Lower lobe of right lung (tissue), 2 donors: ENCODE measurements around the gene WDR47. TPM values are rescaled to one million over a fixed set of nuclear protein-coding genes. Genes with fewer than 3 reads are reported as not detected.

Source experiments
- ATAC-seq, 2 donors: fragments of 200-7000 bp; cut with Tn5 transposase; one replicate each; pipeline ENCODE4 v1.9.1; 2020 to 2022; ENCODE audit warnings: mild to moderate bottlenecking in 2 of 2, moderate library complexity in 2 of 2
- DNase-seq: peaks from one replicate; pipeline ENCODE4 v3.0.0-alpha.2; 2020
- H3K27ac ChIP-seq: fragments of 200-600 bp; one replicate; pipeline ENCODE4 v1.8.0; 2022
- H3K27me3 ChIP-seq: fragments of 200-600 bp; one replicate; pipeline ENCODE4 v1.8.0; 2022; ENCODE audit warnings: low read depth
- H3K36me3 ChIP-seq: fragments of 200-600 bp; one replicate; pipeline ENCODE4 v1.8.0; 2022; ENCODE audit warnings: mild to moderate bottlenecking
- H3K4me1 ChIP-seq: fragments of 200-600 bp; one replicate; pipeline ENCODE4 v1.8.0; 2022
- H3K4me3 ChIP-seq: fragments of 200-600 bp; one replicate; pipeline ENCODE4 v1.8.0; 2022; ENCODE audit warnings: mild to moderate bottlenecking
- H3K9me3 ChIP-seq: fragments of 200-600 bp; one replicate; pipeline ENCODE4 v1.8.0; 2022
- intact Hi-C: fragments of 100-400 bp; cut with DNase I; formaldehyde crosslinking; loops from one replicate; pipeline ENCODE4 v1.11.0; 2022
- long read RNA-seq: library from polyadenylated mRNA; unstranded; transcript quantifications from one replicate; pipeline ENCODE4 v2.0.0, GENCODE V29; 2021
- total RNA-seq: library from RNA; stranded (reverse); fragmentation: NEBNext Ultra II Directional; extraction: Animal tissue kit (Norgen Biotek cat#: 25700); gene quantifications from one replicate; pipeline ENCODE4 v1.2.1, GENCODE V29; 2021
- TF ChIP-seq, protein P1 (sequence below): fragments of 200-600 bp; IDR thresholded peaks from one replicate; pipeline ENCODE4 v1.8.0; 2022; ENCODE audit warnings: antibody characterized with exemption, mild to moderate bottlenecking
- donor health status: DM: no; HTN: yes; CAD: no; lungs with severe emphysema.

Gene WDR47
- total RNA-seq: 14.3 TPM
- long read RNA-seq, full-length matches to known transcripts: 1 of 7 reads
- long read RNA-seq, partial matches to known transcripts: 3 of 7 reads
- long read RNA-seq, other reads (novel, unspliced or antisense): 3 of 7 reads

DNA sequence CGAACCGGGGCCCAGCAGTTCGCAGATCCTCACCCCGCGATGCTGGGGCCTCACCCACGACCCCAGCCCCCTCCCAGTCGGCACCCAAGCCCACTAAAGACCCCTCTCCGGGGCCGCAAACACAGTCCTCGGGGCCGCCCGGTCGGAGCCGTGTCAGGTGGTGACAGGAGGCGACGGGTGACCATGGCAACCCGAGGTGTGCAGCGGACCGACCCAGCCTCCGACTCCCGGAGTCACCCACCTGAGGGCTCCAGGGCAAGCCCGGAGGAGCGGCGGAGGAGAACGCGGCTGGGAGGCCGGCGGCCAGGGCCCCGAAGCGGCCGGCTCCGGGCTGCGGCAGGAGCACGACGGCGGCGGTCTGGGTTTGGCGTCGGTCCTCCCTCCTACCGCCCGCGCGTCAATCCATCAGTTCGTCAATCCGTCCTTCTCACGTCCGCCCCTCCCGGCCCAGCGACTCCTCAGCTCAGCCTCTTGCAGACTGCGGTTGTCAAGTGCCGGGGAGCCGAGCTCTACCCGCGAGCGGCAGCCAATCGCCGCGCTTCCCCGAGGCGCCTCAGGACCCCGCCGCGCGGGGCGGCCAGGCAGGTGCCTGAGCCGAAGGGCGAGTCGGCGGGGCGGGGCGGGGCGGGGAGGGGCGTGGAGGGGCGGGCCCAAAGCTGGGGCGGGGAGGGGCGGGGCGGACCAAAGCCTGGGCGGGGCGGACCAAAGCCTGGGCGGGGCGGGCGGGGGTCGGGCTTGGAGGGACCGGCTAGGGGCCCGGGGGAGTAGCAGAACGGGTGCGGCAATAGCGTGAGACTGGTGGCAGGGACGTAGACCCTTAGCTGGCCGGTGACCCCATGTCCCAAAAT is at the start of gene WDR47:
Gene WDR47, minus strand, starts transcription at position 482 of the 848 bp plus-strand sequence. CDS start 18,590 bp downstream, outside the sequence.
- intact Hi-C loops: no loop called here
- Histone ChIP-seq H3K9me3 (no peaks in the 10 kb centered on the region), H3K27ac (peak within 1 kb of the TSS; percentile 83), H3K4me1 (peaks cover 11% of the 10 kb centered on the region), H3K36me3 (no peaks in the 10 kb centered on the region), H3K4me3 (peak within 1 kb of the TSS; percentile 97), H3K27me3 (no peaks in the 10 kb centered on the region)
- ATAC-seq: peak; percentile 99
- peak; percentile 98 for DNase-seq
- TF ChIP-seq, protein P1, sequence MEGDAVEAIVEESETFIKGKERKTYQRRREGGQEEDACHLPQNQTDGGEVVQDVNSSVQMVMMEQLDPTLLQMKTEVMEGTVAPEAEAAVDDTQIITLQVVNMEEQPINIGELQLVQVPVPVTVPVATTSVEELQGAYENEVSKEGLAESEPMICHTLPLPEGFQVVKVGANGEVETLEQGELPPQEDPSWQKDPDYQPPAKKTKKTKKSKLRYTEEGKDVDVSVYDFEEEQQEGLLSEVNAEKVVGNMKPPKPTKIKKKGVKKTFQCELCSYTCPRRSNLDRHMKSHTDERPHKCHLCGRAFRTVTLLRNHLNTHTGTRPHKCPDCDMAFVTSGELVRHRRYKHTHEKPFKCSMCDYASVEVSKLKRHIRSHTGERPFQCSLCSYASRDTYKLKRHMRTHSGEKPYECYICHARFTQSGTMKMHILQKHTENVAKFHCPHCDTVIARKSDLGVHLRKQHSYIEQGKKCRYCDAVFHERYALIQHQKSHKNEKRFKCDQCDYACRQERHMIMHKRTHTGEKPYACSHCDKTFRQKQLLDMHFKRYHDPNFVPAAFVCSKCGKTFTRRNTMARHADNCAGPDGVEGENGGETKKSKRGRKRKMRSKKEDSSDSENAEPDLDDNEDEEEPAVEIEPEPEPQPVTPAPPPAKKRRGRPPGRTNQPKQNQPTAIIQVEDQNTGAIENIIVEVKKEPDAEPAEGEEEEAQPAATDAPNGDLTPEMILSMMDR: no peak

- Histone ChIP-seq H3K27me3 (no peaks in the 10 kb centered on the region), H3K4me1 (peaks cover 45% of the 10 kb centered on the region), H3K9me3 (no peaks in the 10 kb centered on the region), H3K36me3 (peaks cover 35% of the 10 kb centered on the region), H3K27ac (peak overlapping the region; percentile 95), H3K4me3 (peak overlapping the region; percentile 83)
- ATAC-seq (peak; percentile 75 to 85), DNase-seq (no peak)
- intact Hi-C loops: no loop called here
- TF ChIP-seq, protein P1: no peak
Observed at GRCh38 chr1:109091078-109091838, 49.4 kb upstream of the WDR47 start.

- Histone ChIP-seq H3K4me1 (peaks cover 41% of the 10 kb centered on the region), H3K36me3 (peaks cover 27% of the 10 kb centered on the region), H3K27me3 (no peaks in the 10 kb centered on the region), H3K9me3 (no peaks in the 10 kb centered on the region), H3K4me3 (peak within 1 kb of the TSS; percentile 83), H3K27ac (peak within 1 kb of the TSS; percentile 95)
- TF ChIP-seq, protein P1: no peak
- intact Hi-C loops: no loop called here
- ATAC-seq: peak; percentile 98
- peak; percentile 96 for DNase-seq
Observed at GRCh38 chr1:109090196-109091077, 48.5 kb upstream of the WDR47 start, which contains the start of gene TMEM167B. Gene TMEM167B (plus strand): TSS chr1:109090764. CDS start chr1:109090873, 109 bp downstream.

GRCh38 chr1:109089242-109090015 is 47.5 kb upstream of the WDR47 start:
- TF ChIP-seq, protein P1: peak; percentile 58
- Histone ChIP-seq H3K36me3 (peaks cover 18% of the 10 kb centered on the region), H3K9me3 (no peaks in the 10 kb centered on the region), H3K27me3 (no peaks in the 10 kb centered on the region), H3K4me1 (peaks cover 41% of the 10 kb centered on the region), H3K4me3 (peak overlapping the region; percentile 83), H3K27ac (peak overlapping the region; percentile 95)
- peak; percentile 74 for DNase-seq
- ATAC-seq: peak; percentile 40 to 61
- intact Hi-C loops: no loop called here
